Tibial nerve (tissue), 3 donors: ENCODE measurements around the gene RNF217.

Source experiments
- CTCF ChIP-seq, 5 experiments: fragments of 200-600 bp in 3 of 5; fragments of 450-650 bp in 2 of 5; sonication (generic) in 3 of 5; IDR thresholded peaks; one replicate each; pipeline ENCODE4 v1.5.1; 2016 to 2019; ENCODE audit warnings: antibody characterized with exemption in 5 of 5, mild to moderate bottlenecking in 3 of 5, moderate library complexity in 2 of 5
- POLR2A ChIP-seq, 2 donors: fragments of 450-650 bp; IDR thresholded peaks; one replicate each; pipeline ENCODE4 v1.6.1; 2017; ENCODE audit warnings: antibody characterized with exemption in 2 of 2, mild to moderate bottlenecking in 2 of 2, moderate library complexity in 2 of 2

GRCh38 chr6:124995645-124996325, 33.5 kb downstream of the RNF217 start:
- no peak for TF ChIP-seq CTCF (IDR thresholded peaks at IDR 0.05)
- no peak for TF ChIP-seq POLR2A (IDR thresholded peaks at IDR 0.05)
